ENCODE data around the gene ESYT3.

The ESYT3 gene

GRCh38 chr3:138461246-138461645 lies 26.8 kb downstream of the ESYT3 start (continued):
- no peak for TF ChIP-seq OVOL3 (tag by site-specific recombination; IDR thresholded peaks at IDR 0.05)
- TF ChIP-seq, protein P1, sequence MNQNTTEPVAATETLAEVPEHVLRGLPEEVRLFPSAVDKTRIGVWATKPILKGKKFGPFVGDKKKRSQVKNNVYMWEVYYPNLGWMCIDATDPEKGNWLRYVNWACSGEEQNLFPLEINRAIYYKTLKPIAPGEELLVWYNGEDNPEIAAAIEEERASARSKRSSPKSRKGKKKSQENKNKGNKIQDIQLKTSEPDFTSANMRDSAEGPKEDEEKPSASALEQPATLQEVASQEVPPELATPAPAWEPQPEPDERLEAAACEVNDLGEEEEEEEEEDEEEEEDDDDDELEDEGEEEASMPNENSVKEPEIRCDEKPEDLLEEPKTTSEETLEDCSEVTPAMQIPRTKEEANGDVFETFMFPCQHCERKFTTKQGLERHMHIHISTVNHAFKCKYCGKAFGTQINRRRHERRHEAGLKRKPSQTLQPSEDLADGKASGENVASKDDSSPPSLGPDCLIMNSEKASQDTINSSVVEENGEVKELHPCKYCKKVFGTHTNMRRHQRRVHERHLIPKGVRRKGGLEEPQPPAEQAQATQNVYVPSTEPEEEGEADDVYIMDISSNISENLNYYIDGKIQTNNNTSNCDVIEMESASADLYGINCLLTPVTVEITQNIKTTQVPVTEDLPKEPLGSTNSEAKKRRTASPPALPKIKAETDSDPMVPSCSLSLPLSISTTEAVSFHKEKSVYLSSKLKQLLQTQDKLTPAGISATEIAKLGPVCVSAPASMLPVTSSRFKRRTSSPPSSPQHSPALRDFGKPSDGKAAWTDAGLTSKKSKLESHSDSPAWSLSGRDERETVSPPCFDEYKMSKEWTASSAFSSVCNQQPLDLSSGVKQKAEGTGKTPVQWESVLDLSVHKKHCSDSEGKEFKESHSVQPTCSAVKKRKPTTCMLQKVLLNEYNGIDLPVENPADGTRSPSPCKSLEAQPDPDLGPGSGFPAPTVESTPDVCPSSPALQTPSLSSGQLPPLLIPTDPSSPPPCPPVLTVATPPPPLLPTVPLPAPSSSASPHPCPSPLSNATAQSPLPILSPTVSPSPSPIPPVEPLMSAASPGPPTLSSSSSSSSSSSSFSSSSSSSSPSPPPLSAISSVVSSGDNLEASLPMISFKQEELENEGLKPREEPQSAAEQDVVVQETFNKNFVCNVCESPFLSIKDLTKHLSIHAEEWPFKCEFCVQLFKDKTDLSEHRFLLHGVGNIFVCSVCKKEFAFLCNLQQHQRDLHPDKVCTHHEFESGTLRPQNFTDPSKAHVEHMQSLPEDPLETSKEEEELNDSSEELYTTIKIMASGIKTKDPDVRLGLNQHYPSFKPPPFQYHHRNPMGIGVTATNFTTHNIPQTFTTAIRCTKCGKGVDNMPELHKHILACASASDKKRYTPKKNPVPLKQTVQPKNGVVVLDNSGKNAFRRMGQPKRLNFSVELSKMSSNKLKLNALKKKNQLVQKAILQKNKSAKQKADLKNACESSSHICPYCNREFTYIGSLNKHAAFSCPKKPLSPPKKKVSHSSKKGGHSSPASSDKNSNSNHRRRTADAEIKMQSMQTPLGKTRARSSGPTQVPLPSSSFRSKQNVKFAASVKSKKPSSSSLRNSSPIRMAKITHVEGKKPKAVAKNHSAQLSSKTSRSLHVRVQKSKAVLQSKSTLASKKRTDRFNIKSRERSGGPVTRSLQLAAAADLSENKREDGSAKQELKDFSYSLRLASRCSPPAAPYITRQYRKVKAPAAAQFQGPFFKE (tag by site-specific recombination; IDR thresholded peaks at IDR 0.05; ENCODE audit: borderline replicate concordance) = no peak
- TF ChIP-seq ZNF37A (tag by site-specific recombination; IDR thresholded peaks at IDR 0.05) = no peak

DNA sequence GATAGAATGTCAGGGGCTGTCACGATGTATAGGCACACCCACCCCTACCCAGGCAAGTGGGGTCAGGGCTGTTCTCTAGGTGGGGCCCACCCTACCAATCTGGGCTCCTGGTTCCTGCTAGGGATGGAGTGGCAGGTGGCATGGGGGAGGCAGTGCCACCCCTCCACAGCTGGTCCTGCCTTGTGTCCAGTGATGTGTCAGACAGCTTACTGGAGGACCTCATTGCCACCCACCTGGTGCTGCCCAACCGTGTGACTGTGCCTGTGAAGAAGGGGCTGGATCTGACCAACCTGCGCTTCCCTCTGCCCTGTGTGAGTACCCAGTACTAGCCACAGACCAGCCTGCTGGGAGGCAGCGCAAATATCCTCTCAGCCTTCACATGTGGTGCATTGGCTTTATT lies 27.5 kb downstream of the ESYT3 start:
- CTCF ChIA-PET = interaction anchor here (1.1 kb wide), 1 partner anchor 13 kb away, joined by 4 read pairs; no protein-coding TSS in a partner anchor
- H3K4me3 ChIP-seq (ENCODE audit: low read depth, low read length) = no peak overlapping the region
- H3K36me3 ChIP-seq (ENCODE audit: control insufficient read depth in 2 of 2, insufficient read depth in 1 of 2, low read length in 2 of 2) = no peaks in the 10 kb centered on the region
- TF ChIP-seq IKZF3 (tag by site-specific recombination; IDR thresholded peaks at IDR 0.05) = no peak
- TF ChIP-seq, protein P2, sequence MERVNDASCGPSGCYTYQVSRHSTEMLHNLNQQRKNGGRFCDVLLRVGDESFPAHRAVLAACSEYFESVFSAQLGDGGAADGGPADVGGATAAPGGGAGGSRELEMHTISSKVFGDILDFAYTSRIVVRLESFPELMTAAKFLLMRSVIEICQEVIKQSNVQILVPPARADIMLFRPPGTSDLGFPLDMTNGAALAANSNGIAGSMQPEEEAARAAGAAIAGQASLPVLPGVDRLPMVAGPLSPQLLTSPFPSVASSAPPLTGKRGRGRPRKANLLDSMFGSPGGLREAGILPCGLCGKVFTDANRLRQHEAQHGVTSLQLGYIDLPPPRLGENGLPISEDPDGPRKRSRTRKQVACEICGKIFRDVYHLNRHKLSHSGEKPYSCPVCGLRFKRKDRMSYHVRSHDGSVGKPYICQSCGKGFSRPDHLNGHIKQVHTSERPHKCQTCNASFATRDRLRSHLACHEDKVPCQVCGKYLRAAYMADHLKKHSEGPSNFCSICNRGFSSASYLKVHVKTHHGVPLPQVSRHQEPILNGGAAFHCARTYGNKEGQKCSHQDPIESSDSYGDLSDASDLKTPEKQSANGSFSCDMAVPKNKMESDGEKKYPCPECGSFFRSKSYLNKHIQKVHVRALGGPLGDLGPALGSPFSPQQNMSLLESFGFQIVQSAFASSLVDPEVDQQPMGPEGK (tag by site-specific recombination; IDR thresholded peaks at IDR 0.05) = no peak
- no peak for TF ChIP-seq ATF2 (tag by site-specific recombination; IDR thresholded peaks at IDR 0.05; ENCODE audit: low read depth)
- 0 out of 2 replicates have a peak, but pooled peaks have one; percentile 26 for TF ChIP-seq ZNF692 (tag by site-specific recombination; IDR thresholded peaks at IDR 0.05)
- no peak for TF ChIP-seq ZFP41 (tag by site-specific recombination; IDR thresholded peaks at IDR 0.05; ENCODE audit: borderline replicate concordance)
- TF ChIP-seq ZFHX2 (tag by site-specific recombination; conservative IDR thresholded peaks at IDR 0.05) = peak; percentile 30
- TF ChIP-seq MYNN (tag by site-specific recombination; IDR thresholded peaks at IDR 0.05; ENCODE audit: borderline replicate concordance) = no peak
- no peak for TF ChIP-seq ZNF175 (tag by site-specific recombination; IDR thresholded peaks at IDR 0.05)
- TF ChIP-seq, protein P3, sequence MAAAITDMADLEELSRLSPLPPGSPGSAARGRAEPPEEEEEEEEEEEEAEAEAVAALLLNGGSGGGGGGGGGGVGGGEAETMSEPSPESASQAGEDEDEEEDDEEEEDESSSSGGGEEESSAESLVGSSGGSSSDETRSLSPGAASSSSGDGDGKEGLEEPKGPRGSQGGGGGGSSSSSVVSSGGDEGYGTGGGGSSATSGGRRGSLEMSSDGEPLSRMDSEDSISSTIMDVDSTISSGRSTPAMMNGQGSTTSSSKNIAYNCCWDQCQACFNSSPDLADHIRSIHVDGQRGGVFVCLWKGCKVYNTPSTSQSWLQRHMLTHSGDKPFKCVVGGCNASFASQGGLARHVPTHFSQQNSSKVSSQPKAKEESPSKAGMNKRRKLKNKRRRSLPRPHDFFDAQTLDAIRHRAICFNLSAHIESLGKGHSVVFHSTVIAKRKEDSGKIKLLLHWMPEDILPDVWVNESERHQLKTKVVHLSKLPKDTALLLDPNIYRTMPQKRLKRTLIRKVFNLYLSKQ (tag by site-specific recombination; IDR thresholded peaks at IDR 0.05; ENCODE audit: borderline replicate concordance) = no peak
- no peak for TF ChIP-seq ZNF354C (tag by site-specific recombination; IDR thresholded peaks at IDR 0.05; ENCODE audit: borderline replicate concordance, low read depth)
- TF ChIP-seq EGR2 (tag by site-specific recombination; IDR thresholded peaks at IDR 0.05; ENCODE audit: low read depth) = peak; percentile 46; the same call in 1 of the 2 replicates
- TF ChIP-seq ZNF19 (tag by site-specific recombination; IDR thresholded peaks at IDR 0.05; ENCODE audit: low read depth) = no peak
- TF ChIP-seq, protein P4, sequence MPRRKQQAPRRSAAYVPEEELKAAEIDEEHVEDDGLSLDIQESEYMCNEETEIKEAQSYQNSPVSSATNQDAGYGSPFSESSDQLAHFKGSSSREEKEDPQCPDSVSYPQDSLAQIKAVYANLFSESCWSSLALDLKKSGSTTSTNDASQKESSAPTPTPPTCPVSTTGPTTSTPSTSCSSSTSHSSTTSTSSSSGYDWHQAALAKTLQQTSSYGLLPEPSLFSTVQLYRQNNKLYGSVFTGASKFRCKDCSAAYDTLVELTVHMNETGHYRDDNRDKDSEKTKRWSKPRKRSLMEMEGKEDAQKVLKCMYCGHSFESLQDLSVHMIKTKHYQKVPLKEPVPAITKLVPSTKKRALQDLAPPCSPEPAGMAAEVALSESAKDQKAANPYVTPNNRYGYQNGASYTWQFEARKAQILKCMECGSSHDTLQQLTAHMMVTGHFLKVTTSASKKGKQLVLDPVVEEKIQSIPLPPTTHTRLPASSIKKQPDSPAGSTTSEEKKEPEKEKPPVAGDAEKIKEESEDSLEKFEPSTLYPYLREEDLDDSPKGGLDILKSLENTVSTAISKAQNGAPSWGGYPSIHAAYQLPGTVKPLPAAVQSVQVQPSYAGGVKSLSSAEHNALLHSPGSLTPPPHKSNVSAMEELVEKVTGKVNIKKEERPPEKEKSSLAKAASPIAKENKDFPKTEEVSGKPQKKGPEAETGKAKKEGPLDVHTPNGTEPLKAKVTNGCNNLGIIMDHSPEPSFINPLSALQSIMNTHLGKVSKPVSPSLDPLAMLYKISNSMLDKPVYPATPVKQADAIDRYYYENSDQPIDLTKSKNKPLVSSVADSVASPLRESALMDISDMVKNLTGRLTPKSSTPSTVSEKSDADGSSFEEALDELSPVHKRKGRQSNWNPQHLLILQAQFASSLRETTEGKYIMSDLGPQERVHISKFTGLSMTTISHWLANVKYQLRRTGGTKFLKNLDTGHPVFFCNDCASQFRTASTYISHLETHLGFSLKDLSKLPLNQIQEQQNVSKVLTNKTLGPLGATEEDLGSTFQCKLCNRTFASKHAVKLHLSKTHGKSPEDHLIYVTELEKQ (tag by site-specific recombination; IDR thresholded peaks at IDR 0.05; ENCODE audit: borderline replicate concordance) = no peak
- no peaks in the 10 kb centered on the region for H3K4me1 ChIP-seq (ENCODE audit: control insufficient read depth, insufficient read depth, low read length)
- H3K9me3 ChIP-seq (ENCODE audit: control insufficient read depth, insufficient read depth, low read depth, low read length) = no peaks in the 10 kb centered on the region
- no peak overlapping the region for H3K27ac ChIP-seq (ENCODE audit: extremely low read depth, low read depth, low read length)
- POLR2A ChIA-PET = no interaction called here
